ENCODE data around the gene DLG1.

DLG1 gene

DNA sequence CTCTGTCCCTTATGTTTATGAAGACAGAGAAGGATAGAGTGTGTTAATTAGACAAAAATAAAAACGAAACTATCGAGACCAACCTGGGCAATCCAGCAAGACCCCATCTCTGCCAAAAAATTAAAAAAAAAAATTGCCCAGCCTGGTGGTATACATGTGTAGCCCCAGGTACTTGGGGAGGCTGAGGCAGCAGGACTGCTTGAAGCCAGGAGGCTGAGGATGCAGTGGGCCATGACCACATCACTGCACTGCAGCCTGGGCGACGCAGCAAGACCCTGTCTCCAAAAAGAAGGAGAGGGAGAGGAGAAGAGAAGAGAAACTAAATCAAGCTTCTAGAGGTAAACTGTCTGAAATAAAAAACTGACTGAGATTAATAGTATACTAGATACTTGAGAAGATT, 32.1 kb downstream of the DLG1 start:
- no peak for TF ChIP-seq SIN3A (IDR thresholded peaks at IDR 0.05; ENCODE audit: borderline replicate concordance, insufficient read depth, low read length)
- no peak for TF ChIP-seq REST (IDR thresholded peaks at IDR 0.05; ENCODE audit: insufficient read depth in 1 of 2, low read depth in 2 of 2, low read length in 2 of 2)
- no peak for TF ChIP-seq TAF1 (IDR thresholded peaks at IDR 0.05; ENCODE audit: borderline replicate concordance, insufficient read depth, low read length)
- no peak for TF ChIP-seq POLR2AphosphoS5 (IDR thresholded peaks at IDR 0.05; ENCODE audit: low read depth, low read length)
- no peak for TF ChIP-seq FOXP2 (optimal IDR thresholded peaks at IDR 0.05; ENCODE audit: borderline replicate concordance, extremely low read depth, extremely low read length, insufficient read depth)

DNA sequence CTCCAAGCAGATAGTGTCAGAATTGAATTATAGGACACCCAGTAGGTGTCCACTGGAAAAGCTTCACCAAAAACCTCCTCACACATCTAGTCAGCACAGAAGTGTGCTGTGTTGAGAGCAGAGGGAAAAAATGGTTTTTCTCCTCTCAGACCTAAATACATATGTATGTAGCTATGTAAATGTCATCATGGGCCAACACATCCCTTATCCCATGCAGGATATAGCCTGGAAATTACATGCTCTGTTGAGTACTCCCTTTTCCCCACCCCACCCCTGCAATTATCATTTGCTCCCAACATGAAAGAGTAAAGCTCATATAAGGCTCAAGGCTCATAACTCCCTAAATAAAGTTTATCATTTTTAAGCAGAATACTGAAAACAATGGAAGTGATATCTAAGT, 35.7 kb downstream of the DLG1 start:
- TF ChIP-seq SIN3A (IDR thresholded peaks at IDR 0.05; ENCODE audit: borderline replicate concordance, insufficient read depth, low read length) (no peak), POLR2AphosphoS5 (IDR thresholded peaks at IDR 0.05; ENCODE audit: low read depth, low read length) (no peak), FOXP2 (optimal IDR thresholded peaks at IDR 0.05; ENCODE audit: borderline replicate concordance, extremely low read depth, extremely low read length, insufficient read depth) (no peak), TAF1 (IDR thresholded peaks at IDR 0.05; ENCODE audit: borderline replicate concordance, insufficient read depth, low read length) (no peak), REST (IDR thresholded peaks at IDR 0.05; ENCODE audit: insufficient read depth in 1 of 2, low read depth in 2 of 2, low read length in 2 of 2) (no peak)

GRCh38 chr3:197261164-197261509, 37.3 kb downstream of the DLG1 start:
- TF ChIP-seq REST (IDR thresholded peaks at IDR 0.05; ENCODE audit: insufficient read depth in 1 of 2, low read depth in 2 of 2, low read length in 2 of 2) (no peak), FOXP2 (optimal IDR thresholded peaks at IDR 0.05; ENCODE audit: borderline replicate concordance, extremely low read depth, extremely low read length, insufficient read depth) (no peak), POLR2AphosphoS5 (IDR thresholded peaks at IDR 0.05; ENCODE audit: low read depth, low read length) (no peak), TAF1 (IDR thresholded peaks at IDR 0.05; ENCODE audit: borderline replicate concordance, insufficient read depth, low read length) (no peak), SIN3A (IDR thresholded peaks at IDR 0.05; ENCODE audit: borderline replicate concordance, insufficient read depth, low read length) (no peak)

GRCh38 chr3:197260491-197261163, 37.8 kb downstream of the DLG1 start:
- TF ChIP-seq POLR2AphosphoS5 (IDR thresholded peaks at IDR 0.05; ENCODE audit: low read depth, low read length) (no peak), SIN3A (IDR thresholded peaks at IDR 0.05; ENCODE audit: borderline replicate concordance, insufficient read depth, low read length) (no peak), TAF1 (IDR thresholded peaks at IDR 0.05; ENCODE audit: borderline replicate concordance, insufficient read depth, low read length) (no peak)

DNA sequence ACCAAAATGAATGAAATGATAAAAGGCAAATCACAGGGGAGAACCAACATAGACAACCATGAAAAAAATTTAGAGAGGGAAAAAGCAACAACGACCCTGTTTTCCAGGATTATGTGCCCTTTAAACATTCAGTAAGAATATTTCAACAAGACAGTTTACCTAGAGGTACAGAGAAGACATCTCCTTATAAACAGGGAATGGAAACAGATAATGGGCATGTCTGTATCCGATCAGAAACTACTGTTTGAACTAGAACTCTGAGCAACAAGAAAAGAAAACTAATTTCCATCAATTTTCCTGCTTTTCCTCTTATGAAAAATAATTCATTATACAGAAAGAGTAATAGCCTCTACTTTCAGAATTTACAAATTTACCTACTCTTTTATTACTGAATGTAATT, 39.3 kb downstream of the DLG1 start:
- TF ChIP-seq POLR2AphosphoS5 (IDR thresholded peaks at IDR 0.05; ENCODE audit: low read depth, low read length) (no peak), REST (IDR thresholded peaks at IDR 0.05; ENCODE audit: insufficient read depth in 1 of 2, low read depth in 2 of 2, low read length in 2 of 2) (no peak), SIN3A (IDR thresholded peaks at IDR 0.05; ENCODE audit: borderline replicate concordance, insufficient read depth, low read length) (no peak), TAF1 (IDR thresholded peaks at IDR 0.05; ENCODE audit: borderline replicate concordance, insufficient read depth, low read length) (no peak), FOXP2 (optimal IDR thresholded peaks at IDR 0.05; ENCODE audit: borderline replicate concordance, extremely low read depth, extremely low read length, insufficient read depth) (no peak)
